Fibroblast of the aortic adventitia (primary cell): Measurements from ENCODE around the gene MAVS. TPM values are rescaled to one million over a fixed set of nuclear protein-coding genes. Genes with fewer than 3 reads are reported as not detected.

Experiments
- DNase-seq: peaks from one replicate; pipeline ENCODE4 v3.0.0-alpha.2; 2010; ENCODE audit warnings: low read depth
- H3K4me3 ChIP-seq: 2 replicates; pipeline ENCODE4 v1.5.1; 2011; ENCODE audit warnings: low read depth, mild to moderate bottlenecking, control low read depth, low read length, moderate library complexity
- total RNA-seq: library from RNA; depleted of rRNA; stranded (reverse); fragments of >200 nt; gene quantifications from 2 replicates; pipeline ENCODE4 v1.2.3, GENCODE V29; 2012; ENCODE audit warnings: low replicate concordance
- TF ChIP-seq, protein P1 (sequence below): IDR thresholded peaks from 2 replicates; pipeline ENCODE4 v1.5.1; 2011; ENCODE audit warnings: mild to moderate bottlenecking, low read length, control low read depth, inconsistent platforms; ENCODE audit not compliant: insufficient read depth

The MAVS gene
- total RNA-seq, 1 donor = 23.7 TPM

DNA sequence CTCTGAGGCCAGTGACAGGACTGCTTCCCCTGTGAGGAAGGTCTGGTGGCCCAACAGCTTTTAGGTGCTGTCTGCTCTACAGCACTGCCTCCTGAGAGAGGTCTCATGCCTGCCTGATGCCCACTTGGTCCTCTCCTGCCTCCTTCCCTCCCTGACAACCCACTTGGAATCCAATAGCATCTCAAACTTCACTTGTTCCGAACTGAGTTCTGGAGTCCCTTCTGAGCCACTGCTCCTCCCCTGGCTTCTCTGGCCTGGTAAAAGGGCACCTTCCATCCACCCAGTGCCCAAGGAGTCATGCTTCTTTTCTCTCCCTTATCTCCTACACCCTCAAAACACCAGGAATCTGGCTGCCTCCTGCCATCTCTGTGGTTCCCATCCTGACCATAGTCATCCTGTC lies 1.9 kb downstream of the MAVS start:
- DNase-seq = no peak
- TF ChIP-seq, protein P1, sequence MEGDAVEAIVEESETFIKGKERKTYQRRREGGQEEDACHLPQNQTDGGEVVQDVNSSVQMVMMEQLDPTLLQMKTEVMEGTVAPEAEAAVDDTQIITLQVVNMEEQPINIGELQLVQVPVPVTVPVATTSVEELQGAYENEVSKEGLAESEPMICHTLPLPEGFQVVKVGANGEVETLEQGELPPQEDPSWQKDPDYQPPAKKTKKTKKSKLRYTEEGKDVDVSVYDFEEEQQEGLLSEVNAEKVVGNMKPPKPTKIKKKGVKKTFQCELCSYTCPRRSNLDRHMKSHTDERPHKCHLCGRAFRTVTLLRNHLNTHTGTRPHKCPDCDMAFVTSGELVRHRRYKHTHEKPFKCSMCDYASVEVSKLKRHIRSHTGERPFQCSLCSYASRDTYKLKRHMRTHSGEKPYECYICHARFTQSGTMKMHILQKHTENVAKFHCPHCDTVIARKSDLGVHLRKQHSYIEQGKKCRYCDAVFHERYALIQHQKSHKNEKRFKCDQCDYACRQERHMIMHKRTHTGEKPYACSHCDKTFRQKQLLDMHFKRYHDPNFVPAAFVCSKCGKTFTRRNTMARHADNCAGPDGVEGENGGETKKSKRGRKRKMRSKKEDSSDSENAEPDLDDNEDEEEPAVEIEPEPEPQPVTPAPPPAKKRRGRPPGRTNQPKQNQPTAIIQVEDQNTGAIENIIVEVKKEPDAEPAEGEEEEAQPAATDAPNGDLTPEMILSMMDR = no peak

DNA sequence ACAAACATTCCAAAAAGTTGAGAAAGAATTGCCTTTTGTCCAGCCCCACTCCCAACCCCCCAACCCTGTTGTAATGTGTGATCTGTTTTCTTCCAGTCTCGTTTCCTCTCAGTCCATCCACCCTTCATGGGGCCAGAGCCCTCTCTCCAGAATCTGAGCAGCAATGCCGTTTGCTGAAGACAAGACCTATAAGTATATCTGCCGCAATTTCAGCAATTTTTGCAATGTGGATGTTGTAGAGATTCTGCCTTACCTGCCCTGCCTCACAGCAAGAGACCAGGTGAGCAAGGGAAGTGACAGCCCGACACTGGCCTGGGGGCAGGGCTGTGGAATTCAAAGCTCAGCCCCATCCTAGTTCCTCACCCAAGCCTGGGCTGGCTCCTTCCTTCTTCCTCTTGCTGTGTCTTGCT lies 7.8 kb downstream of the MAVS start:
- TF ChIP-seq, protein P1 = no peak
- H3K4me3 ChIP-seq = no peak overlapping the region
- DNase-seq = no peak

More for the DNA sequence above, 1.9 kb downstream of the MAVS start:
- peak overlapping the region; percentile 9 for H3K4me3 ChIP-seq

DNA sequence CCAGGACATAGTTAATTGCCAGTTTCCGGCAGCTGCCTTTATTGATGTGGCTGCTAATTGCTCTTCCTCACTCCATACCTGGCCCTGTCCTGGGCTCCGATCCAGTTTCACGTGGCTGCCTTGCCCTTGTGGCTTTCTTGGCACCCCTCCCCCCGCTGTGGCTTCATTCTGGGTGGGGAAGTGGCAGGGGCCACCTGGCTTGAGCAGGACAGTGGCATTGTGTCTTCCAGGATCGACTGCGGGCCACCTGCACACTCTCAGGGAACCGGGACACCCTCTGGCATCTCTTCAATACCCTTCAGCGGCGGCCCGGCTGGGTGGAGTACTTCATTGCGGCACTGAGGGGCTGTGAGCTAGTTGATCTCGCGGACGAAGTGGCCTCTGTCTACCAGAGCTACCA lies 10.8 kb downstream of the MAVS start:
- no peak for DNase-seq
- H3K4me3 ChIP-seq = no peak overlapping the region
- TF ChIP-seq, protein P1 = no peak

DNA sequence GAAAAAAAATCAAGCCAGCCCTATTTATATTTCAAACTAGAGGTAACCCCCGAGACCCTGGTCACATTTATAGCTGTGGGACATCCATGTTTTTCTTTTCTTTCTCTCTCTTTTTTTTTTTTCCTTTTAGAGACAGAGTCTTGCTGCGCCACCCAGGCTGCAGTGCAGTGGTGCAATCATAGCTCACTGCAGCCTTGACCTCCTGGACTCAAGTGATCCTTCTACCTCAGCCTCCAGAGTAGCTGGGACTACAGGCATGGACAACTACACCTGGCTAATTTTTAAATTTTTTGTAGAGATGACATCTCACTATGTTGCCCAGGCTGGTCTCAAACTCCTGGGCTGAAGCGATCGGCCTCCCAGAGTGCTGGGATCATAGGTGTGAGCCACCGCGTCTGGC lies 12.1 kb downstream of the MAVS start:
- DNase-seq = no peak
- no peak overlapping the region for H3K4me3 ChIP-seq
- TF ChIP-seq, protein P1 = no peak

DNA sequence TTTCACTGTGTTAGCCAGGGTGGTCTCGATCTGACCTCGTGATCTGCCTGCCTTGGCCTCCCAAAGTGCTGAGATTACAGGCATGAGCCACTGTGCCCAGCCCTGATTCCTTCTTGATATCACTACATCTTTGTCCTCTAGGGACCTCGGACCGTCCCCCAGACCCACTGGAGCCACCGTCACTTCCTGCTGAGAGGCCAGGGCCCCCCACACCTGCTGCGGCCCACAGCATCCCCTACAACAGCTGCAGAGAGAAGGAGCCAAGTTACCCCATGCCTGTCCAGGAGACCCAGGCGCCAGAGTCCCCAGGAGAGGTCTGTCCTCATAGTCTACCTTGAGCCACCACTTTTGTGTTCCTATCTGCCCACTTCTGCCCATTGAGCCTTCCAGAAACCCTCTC lies 14.6 kb downstream of the MAVS start:
- TF ChIP-seq, protein P1 = no peak
- no peak for DNase-seq
- no peak overlapping the region for H3K4me3 ChIP-seq

DNA sequence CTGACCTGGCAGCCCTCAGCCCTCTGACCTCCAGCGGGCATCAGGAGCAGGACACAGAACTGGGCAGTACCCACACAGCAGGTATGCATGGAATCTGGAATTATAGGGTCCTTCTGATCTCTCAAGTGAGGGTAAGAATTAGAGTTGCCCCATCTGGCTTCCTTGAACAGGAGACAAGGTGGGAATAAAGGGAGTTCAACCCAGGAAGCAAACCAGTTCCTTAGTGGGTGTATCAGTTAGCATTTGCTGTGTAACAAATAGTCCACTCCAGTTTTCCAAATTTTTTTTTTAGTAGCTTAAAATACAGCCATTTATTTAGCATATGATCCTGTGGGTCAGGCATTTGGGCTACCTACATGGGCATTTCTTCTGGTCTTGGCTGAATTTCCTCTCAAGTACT lies 15.7 kb downstream of the MAVS start:
- H3K4me3 ChIP-seq = no peak overlapping the region
- TF ChIP-seq, protein P1 = no peak
- no peak for DNase-seq

DNA sequence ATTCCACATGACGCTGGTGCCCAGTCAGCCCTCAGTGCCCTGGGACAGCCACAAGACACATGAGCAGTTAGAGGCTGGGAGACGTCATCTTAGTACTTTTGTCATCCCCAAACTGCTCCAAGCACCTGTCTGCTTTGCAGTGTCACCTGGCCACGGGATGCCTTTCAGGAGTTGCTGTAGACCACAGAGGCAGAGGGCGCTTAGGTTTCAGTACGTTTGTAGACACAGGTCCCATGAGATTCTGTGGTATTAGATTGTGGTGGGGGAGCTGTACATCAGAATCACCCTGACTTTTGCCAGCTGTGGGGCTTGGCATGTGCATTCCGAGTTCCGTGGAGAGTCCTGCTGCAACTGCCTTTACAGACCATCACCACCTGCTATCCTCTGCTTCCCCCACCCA lies 16.7 kb downstream of the MAVS start:
- TF ChIP-seq, protein P1 = no peak
- H3K4me3 ChIP-seq = no peak overlapping the region
- DNase-seq = no peak
